A673 (cell line): ENCODE results near the gene SP8. TPM values are rescaled to one million over a fixed set of nuclear protein-coding genes. Genes with fewer than 3 reads are reported as not detected.
A peak's percentile ranks its signal among the peaks of the same experiment; 100 is the strongest.

ENCODE experiments used
- BruUV-seq: library from RNA; stranded (reverse); fragments of 400-500 nt; replicated peaks from 2 replicates; lab custom pipeline; 2021; lab: Mats Ljungman, UMichigan
- CTCF ChIA-PET: fragments of 300-600 bp; sonication (Branson Sonifier 250); formaldehyde crosslinking; loops from one replicate; lab custom pipeline; 2022; ENCODE audit warnings: antibody characterized with exemption; lab: Charles Lee
- POLR2A ChIA-PET: fragments of 300-600 bp; sonication (Branson Sonifier 250); formaldehyde crosslinking; loops from one replicate; lab custom pipeline; 2022; ENCODE audit warnings: antibody characterized with exemption; ENCODE audit not compliant: low non-redundant PET; lab: Charles Lee
- DNase-seq: peaks from one replicate; pipeline ENCODE4 v3.0.0-alpha.2; 2015; ENCODE audit warnings: low spot score
- H3K27ac ChIP-seq: fragments of 200-600 bp; sonication (generic); 2 replicates; pipeline ENCODE4 v1.5.1; 2016; ENCODE audit warnings: mixed run types, low read depth, mild to moderate bottlenecking, mixed read lengths, antibody characterized with exemption, low read length; ENCODE audit not compliant: poor library complexity, severe bottlenecking
- H3K27me3 ChIP-seq: fragments of 200-600 bp; sonication (generic); replicated peaks from 2 replicates; pipeline ENCODE4 v1.6.1; 2017; ENCODE audit warnings: mixed run types, low read depth, mild to moderate bottlenecking, mixed read lengths, antibody characterized with exemption, low read length; ENCODE audit not compliant: insufficient read depth, poor library complexity
- H3K36me3 ChIP-seq: fragments of 200-600 bp; sonication (generic); 2 replicates; pipeline ENCODE4 v1.6.1; 2016; ENCODE audit warnings: mixed run types, mild to moderate bottlenecking, mixed read lengths, antibody characterized with exemption, low read length; ENCODE audit not compliant: insufficient read depth, poor library complexity, severe bottlenecking
- H3K4me1 ChIP-seq: fragments of 200-600 bp; sonication (generic); 2 replicates; pipeline ENCODE4 v1.6.1; 2017; ENCODE audit warnings: mixed run types, mild to moderate bottlenecking, mixed read lengths, antibody characterized with exemption, low read length; ENCODE audit not compliant: insufficient read depth, poor library complexity, severe bottlenecking
- H3K4me3 ChIP-seq: fragments of 200-600 bp; sonication (generic); 2 replicates; pipeline ENCODE4 v1.5.1; 2016; ENCODE audit warnings: low read depth, mixed run types, mild to moderate bottlenecking, mixed read lengths, low read length; ENCODE audit not compliant: poor library complexity, severe bottlenecking
- H3K9me3 ChIP-seq: fragments of 200-600 bp; sonication (generic); 2 replicates; pipeline ENCODE4 v1.6.1; 2016; ENCODE audit warnings: mixed run types, low read depth, mild to moderate bottlenecking, mixed read lengths, antibody characterized with exemption, low read length; ENCODE audit not compliant: poor library complexity, severe bottlenecking
- CTCF ChIP-seq: fragments of 300-800, 200-600 bp; sonication (generic); conservative IDR thresholded peaks from 2 replicates; pipeline ENCODE4 v1.5.1; 2017; ENCODE audit warnings: low read depth, mild to moderate bottlenecking, antibody characterized with exemption, low read length, moderate library complexity, mixed read lengths
- EZH2 ChIP-seq: fragments of 200-600 bp; sonication (generic); IDR thresholded peaks from 2 replicates; pipeline ENCODE4 v1.6.1; 2017; ENCODE audit warnings: borderline replicate concordance, low read depth, mild to moderate bottlenecking, mixed read lengths, antibody characterized with exemption, low read length; ENCODE audit not compliant: poor library complexity, severe bottlenecking
- intact Hi-C: fragments of 100-400 bp; cut with micrococcal nuclease; formaldehyde crosslinking; loops from one replicate; pipeline ENCODE4 v1.10.0; 2022; ENCODE audit not compliant: unreplicated experiment
- total RNA-seq: library from RNA; stranded (reverse); gene quantifications from 2 replicates; pipeline ENCODE4 v1.2.3, GENCODE V29; 2021

SP8 gene
- total RNA-seq, 1 experiment from 2014 or later = not detected

- Histone ChIP-seq H3K27ac (no peak overlapping the region), H3K27me3 (peaks cover 98% of the 10 kb centered on the region), H3K36me3 (no peaks in the 10 kb centered on the region), H3K4me3 (no peak overlapping the region), H3K4me1 (peaks cover 6% of the 10 kb centered on the region), H3K9me3 (no peaks in the 10 kb centered on the region)
- POLR2A ChIA-PET = no interaction called here
- BruUV-seq = no TSS peak
- intact Hi-C loops = loop anchor here (5.0 kb wide), 2 partner anchors 730 to 990 kb away; no protein-coding TSS in a partner anchor
- TF ChIP-seq EZH2 (peak; percentile 49), CTCF (no peak)
- CTCF ChIA-PET = interaction anchor here (1.2 kb wide), 1 partner anchor 477 kb away, joined by 3 read pairs; no protein-coding TSS in a partner anchor
- no peak for DNase-seq
Measured at GRCh38 chr7:20776942-20777341, 9.7 kb downstream of the SP8 start.

- intact Hi-C loops = loop anchor here (5.0 kb wide), 2 partner anchors 731 to 991 kb away; no protein-coding TSS in a partner anchor
- Histone ChIP-seq H3K4me3 (no peak overlapping the region), H3K27me3 (peaks cover 98% of the 10 kb centered on the region), H3K27ac (no peak overlapping the region), H3K4me1 (peaks cover 6% of the 10 kb centered on the region), H3K36me3 (no peaks in the 10 kb centered on the region), H3K9me3 (no peaks in the 10 kb centered on the region)
- BruUV-seq = no TSS peak
- TF ChIP-seq CTCF (no peak), EZH2 (peak; percentile 19)
- POLR2A ChIA-PET = no interaction called here
- DNase-seq = no peak
- CTCF ChIA-PET = interaction anchor here (0.5 kb wide), 1 partner anchor 694 kb away, joined by 6 read pairs; no protein-coding TSS in a partner anchor
Measured at GRCh38 chr7:20776214-20776911, 10.3 kb downstream of the SP8 start.

- Histone ChIP-seq H3K9me3 (no peaks in the 10 kb centered on the region), H3K36me3 (no peaks in the 10 kb centered on the region), H3K4me3 (no peak overlapping the region), H3K27ac (no peak overlapping the region), H3K4me1 (no peaks in the 10 kb centered on the region), H3K27me3 (peaks cover 37% of the 10 kb centered on the region)
- ChIA-PET CTCF (no interaction called here), POLR2A (no interaction called here)
- intact Hi-C loops = no loop called here
- no peak for DNase-seq
- BruUV-seq = no TSS peak
- TF ChIP-seq CTCF = no peak
- no peak for TF ChIP-seq EZH2
Measured at GRCh38 chr7:20754001-20754400, 32.7 kb downstream of the SP8 start.
